CD4-positive, alpha-beta T cell treated with Interleukin-6 for 4 hours (primary cell): ENCODE measurements around the gene GATAD2B.
A peak's percentile ranks its signal among the peaks of the same experiment; 100 is the strongest.

Experiments used
- DNase-seq: peaks from one replicate; pipeline ENCODE4 v3.0.0-alpha.2; 2020; ENCODE audit warnings: mixed read lengths

GATAD2B gene

GRCh38 chr1:153951183-153951582 is 28.4 kb upstream of the GATAD2B start:
- no peak for DNase-seq

GRCh38 chr1:153946622-153947241 is 24.0 kb upstream of the GATAD2B start, which contains the start of gene DENND4B:
TSS of gene DENND4B (minus strand) at chr1:153946718. CDS start at chr1:153944374, 2,344 bp downstream.
- DNase-seq = peak; percentile 82

- DNase-seq = peak; percentile 77
Measured at GRCh38 chr1:153945795-153946621, 23.2 kb upstream of the GATAD2B start.

- peak; percentile 83 for DNase-seq
Measured at GRCh38 chr1:153945131-153945794, 22.5 kb upstream of the GATAD2B start.

- DNase-seq = no peak
Measured at GRCh38 chr1:153944827-153945117, 22.0 kb upstream of the GATAD2B start.

GRCh38 chr1:153944005-153944826 is 21.4 kb upstream of the GATAD2B start:
- no peak for DNase-seq

GRCh38 chr1:153942766-153943549 is 20.2 kb upstream of the GATAD2B start:
- DNase-seq = no peak

GRCh38 chr1:153941826-153942725 is 19.3 kb upstream of the GATAD2B start:
- DNase-seq = no peak

- no peak for DNase-seq
Measured at GRCh38 chr1:153940756-153941155, 18.0 kb upstream of the GATAD2B start.

- no peak for DNase-seq
Measured at GRCh38 chr1:153939476-153939875, 16.7 kb upstream of the GATAD2B start.

- no peak for DNase-seq
Measured at GRCh38 chr1:153938996-153939395, 16.2 kb upstream of the GATAD2B start.

GRCh38 chr1:153937331-153937730 is 14.6 kb upstream of the GATAD2B start:
- DNase-seq = no peak

- DNase-seq = no peak
Measured at GRCh38 chr1:153936011-153936802, 13.4 kb upstream of the GATAD2B start.

- no peak for DNase-seq
Measured at GRCh38 chr1:153934746-153935145, 12.0 kb upstream of the GATAD2B start.

- DNase-seq = no peak
Measured at GRCh38 chr1:153933955-153934354, 11.2 kb upstream of the GATAD2B start.

GRCh38 chr1:153933430-153933829 is 10.7 kb upstream of the GATAD2B start:
- DNase-seq = no peak

- DNase-seq = no peak
Measured at GRCh38 chr1:153932156-153933131, 9.7 kb upstream of the GATAD2B start.

- no peak for DNase-seq
Measured at GRCh38 chr1:153929981-153930948, 7.5 kb upstream of the GATAD2B start.
